22Rv1 (cell line): ENCODE data around the gene KCTD13.
A peak's percentile ranks its signal among the peaks of the same experiment; 100 is the strongest.

Experiments used
- H3K27ac ChIP-seq: fragments of 450-650 bp; 2 replicates; pipeline ENCODE4 v1.5.1; 2017
- ZFX ChIP-seq: fragments of 450-650 bp; IDR thresholded peaks from 2 replicates; pipeline ENCODE4 v1.6.1; 2017; ENCODE audit warnings: antibody characterized with exemption, borderline replicate concordance
- TF ChIP-seq, protein P1 (sequence below): fragments of 450-650 bp; IDR thresholded peaks from 2 replicates; pipeline ENCODE4 v1.5.1; 2017; ENCODE audit warnings: mild to moderate bottlenecking

The KCTD13 gene

DNA sequence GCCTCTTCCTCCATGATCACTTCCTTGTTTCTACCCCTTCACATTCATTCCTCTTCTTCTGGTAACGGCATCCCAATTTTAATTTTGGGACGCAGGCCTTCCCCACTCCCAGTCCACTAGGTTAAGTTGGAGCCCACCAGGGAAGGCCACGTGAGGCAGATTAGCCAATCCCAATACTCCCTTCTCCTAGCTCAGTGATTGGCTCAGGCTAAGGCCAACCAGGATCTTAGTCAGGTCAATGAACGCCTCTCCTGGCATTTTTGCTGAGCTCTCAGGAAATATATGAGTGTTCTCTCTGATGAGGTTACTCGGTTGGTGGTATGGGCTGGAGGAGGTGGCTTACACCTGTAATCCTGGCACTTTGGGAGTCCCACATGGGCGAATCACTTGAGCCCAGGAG is 42.0 kb downstream of the KCTD13 start:
- TF ChIP-seq, protein P1, sequence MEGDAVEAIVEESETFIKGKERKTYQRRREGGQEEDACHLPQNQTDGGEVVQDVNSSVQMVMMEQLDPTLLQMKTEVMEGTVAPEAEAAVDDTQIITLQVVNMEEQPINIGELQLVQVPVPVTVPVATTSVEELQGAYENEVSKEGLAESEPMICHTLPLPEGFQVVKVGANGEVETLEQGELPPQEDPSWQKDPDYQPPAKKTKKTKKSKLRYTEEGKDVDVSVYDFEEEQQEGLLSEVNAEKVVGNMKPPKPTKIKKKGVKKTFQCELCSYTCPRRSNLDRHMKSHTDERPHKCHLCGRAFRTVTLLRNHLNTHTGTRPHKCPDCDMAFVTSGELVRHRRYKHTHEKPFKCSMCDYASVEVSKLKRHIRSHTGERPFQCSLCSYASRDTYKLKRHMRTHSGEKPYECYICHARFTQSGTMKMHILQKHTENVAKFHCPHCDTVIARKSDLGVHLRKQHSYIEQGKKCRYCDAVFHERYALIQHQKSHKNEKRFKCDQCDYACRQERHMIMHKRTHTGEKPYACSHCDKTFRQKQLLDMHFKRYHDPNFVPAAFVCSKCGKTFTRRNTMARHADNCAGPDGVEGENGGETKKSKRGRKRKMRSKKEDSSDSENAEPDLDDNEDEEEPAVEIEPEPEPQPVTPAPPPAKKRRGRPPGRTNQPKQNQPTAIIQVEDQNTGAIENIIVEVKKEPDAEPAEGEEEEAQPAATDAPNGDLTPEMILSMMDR: no peak
- TF ChIP-seq ZFX: no peak

DNA sequence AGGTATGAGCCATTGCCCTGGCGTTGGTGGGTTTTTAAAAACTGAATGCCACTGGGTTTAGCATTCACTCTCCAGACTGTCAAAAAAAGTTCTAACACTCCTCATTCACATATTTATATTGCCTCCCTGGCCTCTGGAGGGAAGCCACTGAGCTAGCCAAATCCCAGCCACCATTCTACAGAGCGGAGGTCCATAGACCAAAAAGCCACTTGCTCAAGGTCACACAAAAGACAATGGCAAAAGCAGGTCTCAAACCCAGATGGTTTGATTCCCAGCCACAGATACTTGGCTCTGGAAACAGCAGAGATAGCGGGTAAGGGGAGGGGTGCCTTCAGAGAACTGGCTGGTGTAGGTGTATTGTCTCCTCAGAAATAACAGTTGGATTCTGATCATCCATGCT is 45.0 kb downstream of the KCTD13 start:
- TF ChIP-seq, protein P1: no peak
- TF ChIP-seq ZFX: no peak

More for the DNA sequence above, 42.0 kb downstream of the KCTD13 start:
- H3K27ac ChIP-seq: no peak overlapping the region

DNA sequence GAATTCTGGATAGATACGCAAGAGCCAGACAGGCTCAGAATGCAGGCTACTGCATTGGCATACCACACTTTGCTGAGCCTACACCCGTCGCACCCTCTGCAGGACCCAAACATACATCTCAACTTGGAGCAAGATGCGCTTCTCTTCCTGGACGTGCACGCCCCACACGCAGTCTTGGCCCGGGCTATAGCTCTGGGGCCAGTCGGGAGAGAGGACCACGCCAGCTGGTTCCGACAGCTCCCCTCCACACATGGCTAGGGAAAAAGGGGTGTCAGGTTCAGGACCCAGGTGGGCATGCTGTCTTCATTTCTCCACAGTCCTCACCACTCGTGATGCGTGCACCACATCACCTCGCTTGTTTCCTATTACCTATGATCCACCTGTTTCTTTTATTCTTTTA is 47.9 kb downstream of the KCTD13 start:
- peak overlapping the region; percentile 72 for H3K27ac ChIP-seq
- no peak for TF ChIP-seq ZFX
- TF ChIP-seq, protein P1: no peak

More for the DNA sequence above, 45.0 kb downstream of the KCTD13 start:
- no peak overlapping the region for H3K27ac ChIP-seq

DNA sequence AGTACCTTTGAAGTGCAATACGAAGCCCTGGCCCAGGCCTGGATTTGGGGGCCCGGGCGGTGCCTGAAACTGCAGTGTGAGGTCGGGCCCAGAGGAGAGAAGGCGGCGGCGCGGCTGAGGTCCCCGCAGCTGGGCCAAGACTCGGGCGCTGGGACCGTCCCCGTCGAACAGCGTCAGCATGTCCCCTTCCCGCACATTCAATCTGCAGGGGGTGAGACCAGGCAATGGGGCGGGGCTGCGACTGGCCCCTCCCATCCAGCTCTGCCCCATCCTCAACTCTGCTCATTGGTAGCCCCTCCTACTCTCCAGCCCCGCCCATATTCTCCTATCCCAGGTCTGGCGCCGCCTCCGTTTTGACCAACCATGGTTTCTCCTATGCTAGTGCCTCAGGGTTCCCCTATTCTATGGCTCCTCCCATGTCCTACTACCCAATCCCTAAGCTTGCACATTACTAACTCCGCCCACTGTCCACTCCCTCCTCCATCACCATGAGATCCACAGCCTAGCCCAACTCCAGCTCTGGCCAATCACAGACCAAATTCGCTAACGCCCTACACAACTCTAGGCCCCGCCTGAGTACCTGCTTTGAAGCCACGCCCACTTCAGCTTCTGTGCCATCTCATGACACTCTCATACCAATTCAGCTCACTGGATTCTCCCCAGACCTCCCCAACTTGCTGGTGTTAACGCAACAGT is 48.6 kb downstream of the KCTD13 start:
- no peak for TF ChIP-seq ZFX
- peak overlapping the region; percentile 72 for H3K27ac ChIP-seq

DNA sequence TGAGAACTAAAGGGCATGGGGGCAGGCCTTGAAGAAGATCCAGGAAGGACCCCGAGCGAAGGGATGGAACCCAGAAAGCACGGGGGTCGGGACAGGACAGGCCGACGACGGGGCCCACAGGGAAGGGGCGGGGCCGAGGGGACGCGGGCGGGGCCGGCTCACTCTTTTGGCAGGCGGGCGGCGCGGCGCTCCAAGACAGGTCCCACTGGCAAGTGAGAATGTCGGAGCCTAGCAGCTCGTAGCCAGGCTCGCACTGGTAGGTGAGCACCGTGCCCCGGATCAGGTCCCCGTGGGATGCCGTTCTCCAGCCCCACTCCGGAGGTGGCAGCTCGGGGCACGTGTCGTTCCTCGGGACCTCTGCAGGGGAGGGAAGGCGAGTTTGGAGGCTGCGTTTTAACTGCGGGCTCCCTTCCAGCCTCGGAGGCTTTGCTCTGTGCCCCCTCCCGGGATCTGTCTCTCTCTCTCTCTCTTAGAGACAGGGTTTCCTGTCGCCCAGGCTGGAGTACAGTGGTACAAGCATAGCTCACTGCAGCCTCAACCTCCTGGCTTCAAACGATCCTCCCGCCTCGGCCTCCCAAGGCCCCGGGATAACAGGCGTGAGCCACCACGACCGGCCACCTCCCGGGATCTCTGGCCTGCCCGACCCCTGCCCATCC is 49.3 kb downstream of the KCTD13 start:
- H3K27ac ChIP-seq: peak overlapping the region; percentile 45

DNA sequence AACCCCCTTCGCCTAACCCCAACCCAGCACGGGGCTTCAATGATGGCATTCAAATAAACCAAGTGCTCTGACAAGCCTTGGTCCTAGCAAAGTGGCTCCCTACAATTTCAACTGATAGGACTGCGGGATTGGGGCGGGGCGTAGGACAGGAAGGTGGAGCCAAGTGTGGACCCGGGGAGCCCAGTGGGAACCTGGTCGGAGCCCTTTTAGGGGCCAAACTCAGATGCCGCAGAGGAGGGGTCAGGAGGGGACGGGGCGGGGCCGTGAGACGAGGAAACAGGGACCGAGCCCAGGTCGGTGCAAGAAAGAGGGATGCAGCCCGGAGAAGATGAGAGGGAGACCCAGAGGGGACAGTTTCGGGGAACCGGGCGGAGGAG is 49.8 kb downstream of the KCTD13 start:
- TF ChIP-seq, protein P1: no peak
- no peak for TF ChIP-seq ZFX
- no peak overlapping the region for H3K27ac ChIP-seq

More for the DNA sequence above, 49.3 kb downstream of the KCTD13 start:
- TF ChIP-seq ZFX: no peak
- TF ChIP-seq, protein P1: no peak

DNA sequence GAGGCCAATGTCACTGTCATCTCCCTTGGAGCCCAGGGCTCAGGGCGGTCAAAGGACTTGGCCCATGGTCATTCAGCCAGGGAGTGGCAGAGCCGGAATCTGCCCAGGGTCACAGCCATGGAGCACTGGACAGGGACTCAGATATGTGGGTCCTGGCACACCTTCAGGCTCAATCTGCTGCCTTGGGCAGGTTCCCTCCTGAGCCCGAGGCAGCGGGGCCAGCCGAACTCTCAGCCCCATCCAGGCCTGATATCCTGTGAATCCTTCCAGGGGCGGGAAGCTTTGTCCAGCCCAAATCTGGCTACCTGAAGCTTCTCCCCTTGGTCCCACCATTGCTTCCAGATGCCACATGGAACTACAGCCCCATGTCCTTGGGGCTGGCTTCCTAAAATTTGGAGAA is 50.8 kb downstream of the KCTD13 start:
- no peak overlapping the region for H3K27ac ChIP-seq
- TF ChIP-seq, protein P1: no peak
- TF ChIP-seq ZFX: no peak
